COLO668 (cell line): ENCODE data around the gene TRPM6.
"Not testable (repeated sequence)": the region's sequence is repeated elsewhere in the genome, so short reads cannot be mapped to it uniquely, and the experiment has no call there.

Experiments
- DNase-seq: peaks from one replicate; lab custom pipeline; 2025; ENCODE audit not compliant: unreplicated experiment; lab: John Stamatoyannopoulos, UW

The TRPM6 gene, protein sequence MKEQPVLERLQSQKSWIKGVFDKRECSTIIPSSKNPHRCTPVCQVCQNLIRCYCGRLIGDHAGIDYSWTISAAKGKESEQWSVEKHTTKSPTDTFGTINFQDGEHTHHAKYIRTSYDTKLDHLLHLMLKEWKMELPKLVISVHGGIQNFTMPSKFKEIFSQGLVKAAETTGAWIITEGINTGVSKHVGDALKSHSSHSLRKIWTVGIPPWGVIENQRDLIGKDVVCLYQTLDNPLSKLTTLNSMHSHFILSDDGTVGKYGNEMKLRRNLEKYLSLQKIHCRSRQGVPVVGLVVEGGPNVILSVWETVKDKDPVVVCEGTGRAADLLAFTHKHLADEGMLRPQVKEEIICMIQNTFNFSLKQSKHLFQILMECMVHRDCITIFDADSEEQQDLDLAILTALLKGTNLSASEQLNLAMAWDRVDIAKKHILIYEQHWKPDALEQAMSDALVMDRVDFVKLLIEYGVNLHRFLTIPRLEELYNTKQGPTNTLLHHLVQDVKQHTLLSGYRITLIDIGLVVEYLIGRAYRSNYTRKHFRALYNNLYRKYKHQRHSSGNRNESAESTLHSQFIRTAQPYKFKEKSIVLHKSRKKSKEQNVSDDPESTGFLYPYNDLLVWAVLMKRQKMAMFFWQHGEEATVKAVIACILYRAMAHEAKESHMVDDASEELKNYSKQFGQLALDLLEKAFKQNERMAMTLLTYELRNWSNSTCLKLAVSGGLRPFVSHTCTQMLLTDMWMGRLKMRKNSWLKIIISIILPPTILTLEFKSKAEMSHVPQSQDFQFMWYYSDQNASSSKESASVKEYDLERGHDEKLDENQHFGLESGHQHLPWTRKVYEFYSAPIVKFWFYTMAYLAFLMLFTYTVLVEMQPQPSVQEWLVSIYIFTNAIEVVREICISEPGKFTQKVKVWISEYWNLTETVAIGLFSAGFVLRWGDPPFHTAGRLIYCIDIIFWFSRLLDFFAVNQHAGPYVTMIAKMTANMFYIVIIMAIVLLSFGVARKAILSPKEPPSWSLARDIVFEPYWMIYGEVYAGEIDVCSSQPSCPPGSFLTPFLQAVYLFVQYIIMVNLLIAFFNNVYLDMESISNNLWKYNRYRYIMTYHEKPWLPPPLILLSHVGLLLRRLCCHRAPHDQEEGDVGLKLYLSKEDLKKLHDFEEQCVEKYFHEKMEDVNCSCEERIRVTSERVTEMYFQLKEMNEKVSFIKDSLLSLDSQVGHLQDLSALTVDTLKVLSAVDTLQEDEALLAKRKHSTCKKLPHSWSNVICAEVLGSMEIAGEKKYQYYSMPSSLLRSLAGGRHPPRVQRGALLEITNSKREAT (N-terminal part only)

DNA sequence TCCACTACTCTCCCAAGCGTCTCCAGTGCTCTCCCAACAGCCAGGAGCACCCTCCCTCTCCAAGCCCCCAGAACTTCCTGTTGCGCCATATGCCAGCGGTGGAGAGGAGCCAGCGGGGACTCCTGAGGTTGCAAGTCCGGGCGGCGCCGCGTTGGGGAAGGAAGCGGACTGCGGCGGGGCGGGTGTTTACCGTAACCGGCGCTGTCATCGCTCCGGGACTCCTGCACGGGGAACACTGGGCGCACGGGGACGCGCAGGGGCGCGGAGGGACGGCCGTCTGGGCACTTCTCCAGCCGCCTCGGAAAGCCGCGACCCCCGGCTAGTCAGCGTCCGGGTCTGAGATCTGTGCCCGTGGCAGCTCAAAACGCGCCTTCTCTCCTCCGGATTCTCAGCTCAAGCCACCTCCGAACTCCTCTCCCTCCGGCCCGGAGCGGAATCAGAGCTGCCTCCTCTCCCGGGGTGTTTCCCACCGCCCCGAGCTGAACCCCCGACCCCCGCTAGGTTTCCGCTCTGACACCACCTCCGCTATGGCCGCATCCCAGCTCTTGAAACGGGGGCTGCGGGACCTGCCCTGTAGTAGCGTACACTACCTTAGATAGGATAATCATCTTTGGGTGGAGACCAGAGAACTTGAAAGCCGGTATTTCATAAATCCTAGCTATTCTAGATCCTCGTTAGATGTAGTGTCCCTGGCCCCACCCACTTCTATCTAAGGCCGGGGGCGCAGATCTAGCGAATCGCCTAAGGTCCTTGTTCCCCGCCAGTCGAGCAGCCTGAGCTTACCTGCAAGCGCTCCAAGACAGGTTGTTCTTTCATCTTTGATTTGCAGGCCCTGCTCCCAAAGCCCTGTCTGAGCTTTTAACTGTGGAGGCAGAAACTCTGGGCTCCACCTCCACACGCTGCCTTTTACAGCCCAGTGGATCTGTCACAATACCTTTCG lies at the start of gene TRPM6:
TSS of gene TRPM6 (minus strand) at position 881 of the 940 bp plus-strand sequence. CDS start at position 816, 65 bp downstream.
- peak; percentile 80 for DNase-seq

DNA sequence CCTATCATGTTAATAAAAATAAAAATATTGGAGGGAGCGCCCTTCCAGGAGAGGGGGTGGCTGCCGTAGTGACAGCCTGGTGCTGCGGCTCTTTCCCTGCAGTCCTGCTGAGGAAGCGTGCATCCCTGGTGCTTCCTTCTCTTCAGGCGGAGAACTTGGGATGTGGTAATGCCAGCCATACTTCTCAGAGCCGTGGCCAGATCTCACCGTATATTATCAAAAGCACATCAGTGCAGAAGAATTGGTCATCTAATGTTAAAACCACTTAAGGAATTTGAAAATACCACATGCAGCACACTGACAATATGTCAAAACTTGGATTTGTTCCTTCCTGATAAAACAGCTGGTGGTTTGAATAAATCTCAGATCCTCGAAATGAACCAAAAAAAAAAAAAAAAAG lies 47.3 kb upstream of the TRPM6 start:
- DNase-seq, result no peak

DNA sequence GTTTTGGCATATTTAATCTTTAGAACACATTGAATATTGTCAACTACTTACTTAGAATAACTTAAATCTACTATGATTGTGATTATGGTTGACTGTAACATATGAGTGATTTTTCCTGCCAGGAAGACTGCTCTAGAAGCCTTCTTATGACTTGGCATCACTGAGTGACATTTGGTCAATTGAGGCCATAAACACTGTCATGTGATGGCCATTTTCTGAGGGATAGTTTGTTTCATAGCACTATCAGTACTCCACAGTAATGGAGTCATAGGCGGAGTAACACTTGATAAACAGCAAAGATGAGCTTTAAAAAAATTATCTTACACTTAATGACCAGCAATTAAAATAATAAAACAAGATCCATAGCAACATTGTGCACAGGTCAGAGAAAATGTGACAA lies 34.0 kb upstream of the TRPM6 start:
- DNase-seq, result no peak

DNA sequence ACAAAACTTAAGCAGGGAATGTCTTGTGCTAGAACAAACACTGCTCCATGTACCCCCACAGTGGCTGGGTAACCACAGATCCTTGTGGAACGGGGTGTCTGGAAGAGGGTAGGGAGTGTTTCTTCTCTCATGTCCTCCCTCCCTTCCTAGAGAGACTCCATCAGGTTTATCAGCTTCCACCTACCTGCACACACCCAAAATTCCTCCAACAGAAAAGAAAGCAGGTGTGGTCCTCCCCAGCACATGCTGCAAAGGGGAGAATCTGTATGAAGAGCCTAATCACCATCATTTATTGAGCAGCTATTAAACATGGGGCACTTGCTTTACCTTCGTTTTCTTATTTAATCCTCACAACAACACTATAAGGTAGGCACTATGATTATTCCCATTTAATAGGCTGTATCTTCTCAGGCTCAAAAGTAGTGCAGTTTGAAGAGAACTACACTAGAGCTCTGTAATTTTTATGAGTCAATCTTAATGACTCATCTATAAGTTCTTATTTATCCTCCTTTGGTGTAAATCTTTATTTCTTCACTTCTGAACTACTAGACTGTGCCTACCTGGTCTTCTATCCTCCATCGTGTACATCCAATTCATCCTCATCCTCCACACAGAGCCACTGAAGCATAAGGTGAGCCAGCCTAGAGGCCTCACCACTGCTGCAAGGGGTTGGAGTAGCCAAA lies 33.4 kb upstream of the TRPM6 start:
- no peak for DNase-seq

DNA sequence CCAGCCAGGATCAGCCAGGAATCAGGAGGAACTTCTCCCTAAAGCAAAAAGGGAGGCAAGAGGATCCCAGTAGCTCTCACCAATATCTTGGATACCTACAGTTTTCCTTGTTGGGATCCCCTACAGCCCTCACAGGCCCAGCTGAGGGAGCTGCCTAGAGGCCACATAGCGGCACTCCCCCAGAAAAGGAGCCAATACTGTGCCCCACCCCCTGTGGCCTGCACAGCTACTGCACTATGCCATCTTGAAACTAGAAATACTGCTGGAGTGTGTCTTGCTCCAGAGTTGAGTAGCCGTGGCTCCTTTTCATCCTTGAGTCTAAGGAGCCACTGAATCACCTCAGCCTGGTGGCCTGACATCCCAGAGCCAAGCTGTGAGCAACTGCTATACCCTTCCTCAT lies 22.3 kb upstream of the TRPM6 start:
- DNase-seq, result no peak

DNA sequence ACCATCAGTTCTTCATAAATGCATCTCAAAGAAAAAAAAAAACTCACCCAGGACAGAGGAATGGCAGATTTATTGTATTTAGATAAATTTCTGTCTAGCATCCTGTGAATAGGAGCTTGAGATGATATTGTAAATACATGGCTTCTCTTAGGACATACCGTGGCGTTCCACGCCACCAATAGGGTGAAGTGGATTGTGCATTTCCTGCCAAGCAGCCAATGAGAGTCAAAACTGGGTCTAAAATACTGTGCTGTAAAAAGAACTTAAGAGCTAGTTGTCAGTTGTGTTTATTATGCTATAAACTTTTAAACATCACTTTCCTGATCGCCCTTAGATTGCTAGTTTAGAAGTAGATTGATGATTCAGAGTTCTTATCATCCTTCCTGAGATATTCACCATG lies 20.9 kb upstream of the TRPM6 start:
- DNase-seq, result no peak

DNA sequence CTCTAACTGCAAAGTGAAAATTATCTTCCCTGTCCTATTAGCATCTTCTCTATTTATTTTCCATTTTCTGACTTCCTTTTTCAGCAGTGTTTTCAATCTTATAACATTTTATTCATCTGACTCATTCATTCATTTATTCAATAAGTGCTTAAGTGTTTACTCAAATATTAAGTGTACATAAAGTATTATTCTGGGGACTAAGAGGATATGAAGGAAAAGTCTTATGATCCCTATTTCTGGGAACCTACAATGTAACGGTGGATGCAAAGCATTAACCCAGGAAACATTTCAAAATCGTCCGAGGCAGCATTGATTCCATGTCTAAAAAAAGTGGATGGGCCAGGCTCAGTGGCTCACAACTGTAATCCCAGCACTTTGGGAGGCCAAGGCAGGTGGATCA lies 19.4 kb upstream of the TRPM6 start:
- no peak for DNase-seq

DNA sequence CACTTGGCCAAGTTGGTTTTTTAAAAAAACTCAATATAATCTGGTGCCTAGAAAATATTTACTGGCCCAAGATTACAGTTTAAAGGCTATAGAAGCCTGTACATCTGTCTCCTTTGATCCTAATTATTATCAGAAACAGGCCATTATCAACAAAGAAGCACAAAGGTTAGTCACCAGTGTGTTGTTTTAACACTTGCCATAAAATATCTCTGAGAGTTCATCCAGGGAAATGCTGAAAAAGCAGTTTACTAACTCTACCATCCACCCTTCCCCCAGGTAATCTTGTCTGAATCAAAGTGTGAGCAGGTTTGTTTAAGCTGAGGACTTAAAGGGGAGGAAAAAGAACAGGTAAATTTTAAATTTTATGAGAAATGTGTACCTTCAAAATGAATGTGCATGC lies 13.3 kb upstream of the TRPM6 start:
- no peak for DNase-seq

DNA sequence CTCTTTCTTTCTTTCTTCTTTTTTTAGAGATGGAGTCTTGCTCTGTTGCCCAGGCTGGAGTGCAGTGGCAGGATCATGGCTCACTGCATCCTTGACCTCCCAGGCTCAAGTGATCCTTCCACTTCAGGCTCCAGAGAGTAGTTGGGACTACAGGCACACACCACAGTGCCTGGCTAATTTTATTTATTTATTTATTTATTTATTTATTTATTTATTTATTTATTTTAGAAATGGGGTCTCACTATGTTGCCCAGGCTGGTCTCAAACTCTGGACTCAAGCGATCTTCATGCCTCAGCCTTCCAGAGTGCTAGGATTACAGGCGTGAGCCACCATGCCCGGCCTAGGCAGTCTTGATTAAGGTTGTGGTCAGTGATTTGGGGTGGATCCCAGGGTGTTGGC lies 728 bp upstream of the TRPM6 start:
- DNase-seq, result not testable (repeated sequence)

DNA sequence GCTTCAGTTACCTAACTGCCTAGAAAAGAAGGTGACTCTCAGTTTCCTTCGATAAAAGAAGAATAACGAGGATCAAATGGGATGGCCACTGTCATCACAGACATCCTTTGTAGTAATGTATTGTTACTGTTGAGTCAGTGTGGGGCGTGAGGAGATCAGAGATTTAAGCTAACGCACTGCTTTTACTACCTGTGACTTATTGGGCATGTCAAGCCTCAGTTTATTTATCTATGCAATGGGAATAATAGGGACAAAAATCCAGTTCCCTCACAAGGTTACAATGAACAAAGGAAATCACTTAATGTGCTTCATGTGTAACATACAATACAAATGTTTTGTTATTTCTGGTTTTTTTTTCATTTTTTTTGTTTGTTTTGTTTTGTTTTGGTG lies 255 bp upstream of the TRPM6 start:
- no peak for DNase-seq

DNA sequence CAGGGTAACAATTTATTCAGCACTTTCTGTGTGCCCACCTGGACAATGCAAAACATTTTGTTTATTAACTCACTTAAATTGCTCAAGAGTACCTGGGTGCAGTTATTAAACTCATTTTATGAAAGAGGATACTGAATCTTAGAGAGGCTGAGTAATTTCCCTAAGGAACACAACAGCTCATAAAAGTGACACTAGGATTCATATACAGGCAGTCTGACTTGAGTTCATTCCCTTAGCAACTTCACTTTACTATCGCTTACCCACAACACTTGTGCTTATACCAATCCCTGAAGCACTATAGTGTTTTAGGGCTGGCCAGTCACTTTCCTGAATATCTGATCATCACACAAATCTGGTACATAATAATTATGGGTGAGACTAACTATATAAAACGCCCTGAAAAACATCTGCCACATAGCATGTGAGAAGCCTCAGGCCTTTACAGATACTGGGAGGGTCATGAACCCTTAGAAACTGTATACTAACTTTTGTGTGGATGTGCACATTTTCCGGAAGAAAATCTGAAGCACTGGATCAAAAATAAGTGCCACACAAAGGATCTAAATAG lies 11.3 kb downstream of the TRPM6 start:
- DNase-seq, result no peak

DNA sequence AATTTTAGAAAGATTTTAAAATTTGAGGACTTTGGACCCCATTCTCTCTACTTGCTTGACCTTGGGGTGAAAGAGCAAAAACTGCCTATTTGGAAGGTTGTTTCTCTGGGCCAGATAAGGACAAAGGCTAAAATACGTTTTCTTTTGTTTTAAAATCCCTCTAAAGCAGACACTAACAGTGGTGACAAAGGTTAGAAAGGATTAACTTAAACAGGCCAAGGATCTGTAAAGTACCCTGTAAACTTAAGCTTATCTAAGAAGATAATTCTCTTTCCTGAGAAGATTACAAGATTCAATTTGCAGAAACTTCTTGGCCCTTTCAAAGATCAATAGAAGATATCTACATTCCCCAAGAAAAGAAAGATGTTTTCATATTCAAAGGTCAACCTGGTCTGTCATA lies 12.1 kb downstream of the TRPM6 start:
- no peak for DNase-seq

DNA sequence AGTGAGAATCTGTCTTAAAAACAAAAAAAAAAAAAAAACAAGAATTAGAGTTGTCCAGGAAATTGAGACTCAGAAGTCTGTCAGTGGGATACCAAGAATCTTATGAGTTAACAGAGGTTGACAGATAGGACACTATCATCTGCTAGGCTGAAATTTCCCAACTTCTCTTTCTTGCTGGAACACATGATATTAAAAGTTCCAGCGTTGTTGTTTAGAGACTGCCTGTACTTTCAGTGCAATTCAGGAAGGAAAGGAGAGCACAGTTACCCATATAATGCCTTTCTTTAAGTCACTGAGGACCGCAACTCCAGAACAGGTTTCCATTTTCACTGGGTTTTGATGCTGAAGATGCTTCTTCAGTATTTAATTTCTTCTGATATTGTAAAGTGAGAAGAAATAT lies 13.5 kb downstream of the TRPM6 start:
- no peak for DNase-seq

DNA sequence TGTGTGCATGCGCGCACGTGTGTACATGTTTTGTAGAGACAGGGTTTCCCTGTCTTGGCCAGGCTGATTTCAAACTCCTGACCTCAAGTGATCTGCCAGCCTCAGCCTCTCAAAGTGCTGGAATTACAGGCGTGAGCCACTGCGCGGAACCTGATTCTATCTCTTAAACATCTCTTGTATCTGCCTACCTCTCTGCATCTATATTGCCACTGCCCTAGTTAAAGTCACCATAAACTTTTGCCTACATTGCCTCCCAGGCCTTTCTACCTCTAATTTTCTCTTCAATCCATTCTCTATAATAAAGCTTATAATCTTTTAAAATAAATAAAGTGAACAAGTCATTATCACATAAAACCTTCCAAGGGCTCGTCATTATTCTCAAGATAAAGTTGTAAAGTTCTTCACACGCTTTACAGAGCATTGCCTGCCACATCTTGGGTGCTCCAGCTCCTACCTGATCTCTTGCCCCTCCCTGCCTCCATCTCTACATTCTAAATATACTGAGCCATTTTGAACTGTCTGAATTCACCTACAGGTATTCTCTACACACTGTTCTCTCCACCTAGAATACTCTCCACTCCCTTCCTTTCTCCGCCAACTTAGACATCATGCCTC lies 15.0 kb downstream of the TRPM6 start:
- no peak for DNase-seq

DNA sequence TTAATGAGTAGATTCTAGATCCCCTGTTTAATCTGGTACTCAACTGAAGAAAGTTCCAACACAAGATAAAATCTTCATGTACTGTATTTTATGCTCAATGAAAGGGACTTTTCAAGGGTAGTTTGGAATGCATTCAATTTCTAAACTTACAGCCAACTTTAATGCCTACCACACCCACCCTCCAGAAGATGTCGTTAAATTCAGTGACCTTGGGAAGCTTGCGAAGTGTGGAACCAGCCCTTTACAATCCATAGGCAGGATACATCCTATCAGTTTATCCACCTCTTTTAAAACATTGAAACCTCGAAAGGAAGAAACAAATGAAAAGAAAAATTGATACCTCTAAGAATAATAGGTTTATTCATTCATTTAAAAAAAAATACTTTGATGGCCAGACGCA lies 20.2 kb downstream of the TRPM6 start:
- DNase-seq, result no peak

DNA sequence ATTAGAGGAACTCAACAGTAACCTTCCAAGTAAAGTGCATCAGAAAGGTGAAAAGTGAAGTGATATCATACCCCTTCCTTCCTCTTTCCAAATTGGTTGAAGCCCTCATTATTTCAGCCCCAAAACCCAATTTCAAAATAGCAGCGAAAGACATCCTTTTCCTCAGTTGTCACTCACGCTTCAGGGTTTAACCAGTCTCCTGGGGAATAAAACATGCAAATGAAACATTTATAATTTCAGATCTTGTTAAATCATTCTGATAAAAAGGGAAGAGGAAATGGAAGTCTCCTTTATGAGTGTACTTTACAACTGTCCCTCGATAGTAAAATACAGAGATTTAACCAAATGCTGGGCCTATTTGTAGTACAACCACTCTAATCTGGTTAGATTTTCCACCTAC lies 22.5 kb downstream of the TRPM6 start:
- DNase-seq, result no peak

DNA sequence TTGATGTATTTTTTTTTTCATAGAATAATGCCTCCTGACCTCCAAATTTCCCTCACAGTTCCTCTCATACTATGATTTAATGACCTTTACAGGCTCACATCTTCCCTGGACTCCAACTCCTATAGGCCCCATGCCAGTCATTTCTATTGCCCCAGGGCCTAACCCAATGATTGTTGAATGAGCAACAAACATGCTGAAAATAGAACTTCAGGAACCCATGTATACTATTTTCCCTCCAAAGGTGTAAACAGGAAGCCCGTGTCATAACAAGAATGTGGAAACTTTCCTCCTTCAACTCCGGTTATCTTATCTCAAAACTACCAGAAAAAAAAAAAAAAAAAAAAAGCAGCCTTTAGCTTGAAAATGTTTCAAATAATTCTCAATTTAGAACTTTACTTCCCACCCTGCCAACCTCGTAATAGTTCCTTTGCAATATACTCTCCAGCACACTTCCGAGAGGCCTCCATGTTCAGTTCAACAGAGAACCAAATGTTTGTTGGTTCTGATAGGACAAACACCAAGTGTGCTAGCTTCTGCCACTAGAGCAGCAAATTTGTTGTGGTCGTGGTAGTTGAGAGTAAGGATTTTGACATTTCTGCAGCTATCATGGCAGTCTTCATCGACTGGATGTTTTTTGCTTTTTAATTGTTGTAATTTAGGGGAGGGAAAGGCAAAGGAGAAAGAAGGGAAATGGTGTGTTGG lies 25.8 kb downstream of the TRPM6 start:
- no peak for DNase-seq

DNA sequence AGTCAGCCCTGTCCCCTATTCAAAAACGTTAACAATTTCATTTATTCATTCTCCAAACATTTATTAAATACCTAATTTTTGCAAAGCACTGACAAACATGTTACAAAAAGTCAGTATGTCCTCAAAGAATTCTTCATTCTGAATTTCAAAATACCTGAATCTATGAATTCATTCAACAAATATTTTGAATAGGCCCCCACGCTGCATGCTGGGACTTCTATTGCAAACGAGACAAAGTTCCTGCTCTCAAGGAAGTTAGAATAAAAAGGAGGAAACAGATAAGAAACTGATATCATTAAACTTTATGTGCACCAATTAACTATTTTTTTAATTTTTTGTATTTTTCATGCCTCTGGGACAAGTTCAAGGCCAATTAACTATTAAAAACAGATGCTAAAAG lies 26.6 kb downstream of the TRPM6 start:
- no peak for DNase-seq
